Thoracic aorta (tissue), 2 donors: ENCODE measurements around the gene ZNF329. TPM values are rescaled to one million over a fixed set of nuclear protein-coding genes. Genes with fewer than 3 reads are reported as not detected.

Experiments
- ATAC-seq: fragments of 150-250 bp; one replicate; pipeline ENCODE4 v1.8.0; 2017; ENCODE audit warnings: low read depth; ENCODE audit not compliant: insufficient number of reproducible peaks, low FRiP score
- DNase-seq: peaks from one replicate; pipeline ENCODE4 v3.0.0-alpha.2; 2020; ENCODE audit warnings: low spot score
- H3K27ac ChIP-seq, 2 donors: fragments of 200-600 bp; sonication (generic); 1 replicate in 1 of 2; 2 replicates in 1 of 2; pipeline ENCODE4 v1.5.1; 2016; ENCODE audit warnings: mild to moderate bottlenecking in 2 of 2, moderate library complexity in 2 of 2
- H3K27me3 ChIP-seq: fragments of 200-600 bp; sonication (generic); replicated peaks from 2 replicates; pipeline ENCODE4 v1.6.0; 2016; ENCODE audit warnings: mild to moderate bottlenecking; ENCODE audit not compliant: insufficient read depth
- H3K36me3 ChIP-seq: fragments of 200-600 bp; sonication (generic); one replicate; pipeline ENCODE4 v1.5.1; 2016
- H3K4me1 ChIP-seq, 2 donors: fragments of 200-600 bp; sonication (generic); 1 replicate in 1 of 2; 2 replicates in 1 of 2; pipeline versions ENCODE4 v1.5.1 to v1.6.0; 2016; ENCODE audit warnings: low read depth in 2 of 2, mild to moderate bottlenecking in 1 of 2; ENCODE audit not compliant: control insufficient read depth in 1 of 2
- H3K4me3 ChIP-seq: fragments of 200-600 bp; sonication (generic); 2 replicates; pipeline ENCODE4 v1.5.1; 2016; ENCODE audit warnings: mild to moderate bottlenecking
- H3K9me3 ChIP-seq: fragments of 200-600 bp; sonication (generic); 2 replicates; pipeline ENCODE4 v1.5.1; 2016
- total RNA-seq, 2 donors: library from RNA; depleted of rRNA; stranded (reverse); fragments of >200 nt; gene quantifications; one replicate each; pipeline versions ENCODE4 v1.1.0 to v1.2.3, GENCODE V29; 2016
- TF ChIP-seq, protein P1 (sequence below): fragments of 200-600 bp; sonication (generic); IDR thresholded peaks from one replicate; pipeline ENCODE4 v1.5.1; 2019; ENCODE audit warnings: antibody characterized with exemption

Gene ZNF329
- total RNA-seq, 2 donors from 2014 or later = 6.8 to 10.6 TPM

DNA sequence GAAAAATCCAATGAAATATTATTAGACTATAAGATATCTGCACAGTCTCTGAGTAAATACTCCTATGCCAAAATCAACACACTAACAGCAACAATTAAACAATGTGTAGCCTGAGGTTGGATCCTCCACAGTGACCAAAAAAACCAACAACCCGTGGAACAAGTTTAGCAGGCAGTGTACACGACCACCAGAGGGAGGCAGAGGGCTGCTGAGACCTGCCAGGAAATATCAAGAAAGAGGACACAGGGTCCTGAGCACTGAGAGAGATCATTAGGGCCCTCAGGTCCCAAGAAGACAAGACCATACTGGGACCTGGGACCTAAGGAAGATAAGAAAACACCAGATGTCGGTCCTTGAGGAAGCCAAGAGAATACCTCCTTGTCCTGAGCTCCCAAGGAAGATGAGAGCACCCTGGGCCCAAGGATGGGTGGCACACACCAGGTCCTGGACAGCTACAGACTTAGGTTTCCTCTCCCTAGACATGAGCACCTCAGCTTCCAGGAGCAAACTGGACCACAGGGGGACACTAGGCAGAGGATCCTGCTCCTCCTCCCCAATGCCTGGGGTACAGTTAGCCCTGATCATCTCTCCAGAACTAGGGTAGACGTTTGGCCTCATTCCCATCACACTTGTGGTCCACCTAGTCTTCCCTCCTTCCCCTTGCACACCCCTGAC is 31.4 kb upstream of the ZNF329 start:
- ATAC-seq (no peak), DNase-seq (no peak)
- Histone ChIP-seq H3K4me3 (peak overlapping the region; percentile 83), H3K9me3 (peaks cover 85% of the 10 kb centered on the region), H3K4me1 (no peaks in the 10 kb centered on the region), H3K27ac (peak overlapping the region; percentile 90 to 95), H3K36me3 (peaks cover 24% of the 10 kb centered on the region), H3K27me3 (no peaks in the 10 kb centered on the region)
- TF ChIP-seq, protein P1, sequence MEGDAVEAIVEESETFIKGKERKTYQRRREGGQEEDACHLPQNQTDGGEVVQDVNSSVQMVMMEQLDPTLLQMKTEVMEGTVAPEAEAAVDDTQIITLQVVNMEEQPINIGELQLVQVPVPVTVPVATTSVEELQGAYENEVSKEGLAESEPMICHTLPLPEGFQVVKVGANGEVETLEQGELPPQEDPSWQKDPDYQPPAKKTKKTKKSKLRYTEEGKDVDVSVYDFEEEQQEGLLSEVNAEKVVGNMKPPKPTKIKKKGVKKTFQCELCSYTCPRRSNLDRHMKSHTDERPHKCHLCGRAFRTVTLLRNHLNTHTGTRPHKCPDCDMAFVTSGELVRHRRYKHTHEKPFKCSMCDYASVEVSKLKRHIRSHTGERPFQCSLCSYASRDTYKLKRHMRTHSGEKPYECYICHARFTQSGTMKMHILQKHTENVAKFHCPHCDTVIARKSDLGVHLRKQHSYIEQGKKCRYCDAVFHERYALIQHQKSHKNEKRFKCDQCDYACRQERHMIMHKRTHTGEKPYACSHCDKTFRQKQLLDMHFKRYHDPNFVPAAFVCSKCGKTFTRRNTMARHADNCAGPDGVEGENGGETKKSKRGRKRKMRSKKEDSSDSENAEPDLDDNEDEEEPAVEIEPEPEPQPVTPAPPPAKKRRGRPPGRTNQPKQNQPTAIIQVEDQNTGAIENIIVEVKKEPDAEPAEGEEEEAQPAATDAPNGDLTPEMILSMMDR = no peak

DNA sequence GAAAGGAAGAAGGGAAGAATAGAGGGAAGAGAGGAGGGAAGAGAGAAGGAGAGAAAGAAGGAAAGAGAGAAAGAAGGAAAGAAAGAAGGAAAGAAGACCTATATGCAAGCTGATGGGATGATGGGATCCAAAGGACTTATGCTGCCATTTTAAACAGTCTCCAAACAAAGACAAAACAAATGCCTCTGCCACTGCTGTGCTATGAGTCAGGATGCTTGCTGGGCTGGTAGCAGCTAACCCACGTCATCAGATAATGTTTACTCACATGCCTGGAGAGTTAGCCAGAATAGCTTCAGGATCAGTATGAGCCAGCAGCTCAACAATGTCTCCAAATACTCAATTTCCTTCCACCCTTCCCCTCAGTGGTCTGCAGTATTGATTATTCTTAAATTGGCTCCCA is 20.3 kb upstream of the ZNF329 start:
- TF ChIP-seq, protein P1 = no peak
- ATAC-seq (no peak), DNase-seq (no peak)
- no peak overlapping the region for H3K27ac ChIP-seq
- H3K36me3 ChIP-seq = no peaks in the 10 kb centered on the region
- H3K9me3 ChIP-seq = peaks cover 77% of the 10 kb centered on the region
- H3K4me3 ChIP-seq = no peak overlapping the region
- H3K27me3 ChIP-seq = no peaks in the 10 kb centered on the region
- no peaks in the 10 kb centered on the region for H3K4me1 ChIP-seq

DNA sequence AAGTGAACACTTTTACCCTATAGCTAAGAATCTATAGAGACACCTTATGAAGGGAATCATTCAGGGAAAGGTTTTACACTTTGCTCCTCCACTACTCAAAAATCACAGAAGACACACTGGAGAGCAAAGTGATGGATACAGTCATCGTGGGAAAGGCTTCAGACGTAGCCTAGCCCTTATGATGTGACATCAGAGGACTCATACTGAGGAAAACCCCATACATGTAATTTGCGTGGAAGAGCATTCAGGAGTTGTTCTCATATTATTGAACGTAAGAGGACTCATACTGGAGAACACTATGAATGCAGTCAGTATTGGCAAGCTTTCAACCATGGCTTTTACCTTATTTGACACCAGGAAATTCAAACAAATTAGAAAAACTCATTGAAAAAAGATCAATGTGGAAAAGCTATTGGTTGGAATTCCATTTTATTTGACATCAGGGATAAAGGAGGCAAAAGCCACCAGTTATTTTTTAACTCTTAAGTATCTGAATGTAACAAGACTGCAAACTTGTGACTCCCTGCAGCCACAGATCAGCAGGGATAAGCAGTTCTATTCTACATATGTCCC is 16.2 kb upstream of the ZNF329 start:
- no peak overlapping the region for H3K4me3 ChIP-seq
- no peak for DNase-seq
- H3K36me3 ChIP-seq = no peaks in the 10 kb centered on the region
- no peak for ATAC-seq
- H3K4me1 ChIP-seq = no peaks in the 10 kb centered on the region
- TF ChIP-seq, protein P1 = no peak
- H3K27me3 ChIP-seq = no peaks in the 10 kb centered on the region
- peaks cover 81% of the 10 kb centered on the region for H3K9me3 ChIP-seq
- H3K27ac ChIP-seq = no peak overlapping the region

DNA sequence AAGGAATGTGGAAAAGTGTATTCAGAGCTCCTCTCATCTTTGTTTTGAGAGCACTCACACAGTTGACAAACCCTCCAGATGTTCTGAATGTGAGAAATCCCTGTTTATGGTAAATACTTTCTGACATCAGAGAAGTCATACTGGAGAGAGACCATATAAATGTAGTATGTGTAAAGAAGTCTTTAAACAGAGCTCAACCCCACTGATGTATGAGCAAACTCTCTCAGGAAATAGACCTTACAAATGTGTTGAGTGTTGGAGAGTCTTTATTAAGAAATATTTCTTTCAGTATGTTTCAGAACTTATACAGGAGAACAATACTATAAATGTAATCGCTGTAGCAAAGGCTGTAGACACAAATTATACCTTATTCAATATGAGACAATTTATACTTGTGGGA is 15.7 kb upstream of the ZNF329 start:
- Histone ChIP-seq H3K27me3 (no peaks in the 10 kb centered on the region), H3K4me3 (no peak overlapping the region), H3K9me3 (peaks cover 77% of the 10 kb centered on the region), H3K4me1 (no peaks in the 10 kb centered on the region), H3K27ac (no peak overlapping the region), H3K36me3 (no peaks in the 10 kb centered on the region)
- TF ChIP-seq, protein P1 = no peak
- ATAC-seq (no peak), DNase-seq (no peak)

DNA sequence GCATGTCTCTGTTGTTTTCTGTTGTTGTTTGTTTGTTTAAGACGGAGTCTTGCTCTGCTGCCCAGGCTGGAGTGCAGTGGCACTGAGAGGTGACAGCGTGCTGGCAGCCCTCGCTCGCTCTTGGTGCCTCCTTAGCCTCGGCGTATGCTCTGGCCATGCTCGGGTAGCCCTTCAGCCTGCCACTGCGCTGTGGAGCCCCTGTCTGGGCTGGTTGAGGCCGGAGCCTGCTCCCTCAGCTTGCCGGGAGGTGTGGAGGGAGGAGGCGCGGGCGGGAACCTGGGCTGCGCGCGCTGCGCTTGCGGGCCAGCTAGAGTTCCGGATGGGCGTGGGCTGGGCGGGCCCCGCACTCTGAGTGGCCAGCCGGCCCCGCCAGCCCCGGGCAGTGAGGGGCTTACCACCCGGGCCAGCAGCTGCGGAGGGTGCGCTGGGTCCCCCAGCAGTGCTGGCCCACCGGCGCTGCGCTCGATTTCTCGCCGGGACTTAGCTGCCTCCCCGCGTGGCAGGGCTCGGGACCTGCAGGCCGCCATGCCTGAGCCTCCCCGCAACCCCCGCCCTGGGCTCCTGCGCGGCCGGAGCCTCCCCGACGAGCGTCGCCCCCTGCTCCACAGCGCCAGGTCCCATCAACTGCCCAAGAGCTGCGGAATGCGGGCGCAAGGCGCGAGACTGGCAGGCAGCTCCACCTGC is 6.6 kb upstream of the ZNF329 start:
- ATAC-seq (no peak), DNase-seq (no peak)
- Histone ChIP-seq H3K27ac (no peak overlapping the region), H3K9me3 (peaks cover 13% of the 10 kb centered on the region), H3K4me3 (no peak overlapping the region), H3K27me3 (no peaks in the 10 kb centered on the region), H3K4me1 (peaks cover 6 to 21% of the 10 kb centered on the region in 2 donors), H3K36me3 (no peaks in the 10 kb centered on the region)
- TF ChIP-seq, protein P1 = no peak
